ENCODE measurements around the gene NRG2. TPM values are rescaled to one million over a fixed set of nuclear protein-coding genes. Genes with fewer than 3 reads are reported as not detected.

Gene NRG2
- total and polyA plus RNA-seq, 2 donors (not counting 3 experiments of a cell fraction or from before 2014, with no cell fraction given), result 0.26 to 0.42 TPM

GRCh38 chr5:139888370-139888769 lies 154.7 kb downstream of the NRG2 start:
- dilution Hi-C loops (cut with MboI; ENCODE audit: extremely low pct_ligation_motif_present, low sequenced_read_pairs), result no loop called here
- BruUV-seq (replicated peaks), result no TSS peak
- H3K27ac ChIP-seq (ENCODE audit: insufficient read depth, low read depth, low read length), result no peak overlapping the region
- POLR2A ChIA-PET, result no interaction called here
- no peak overlapping the region for H3K9ac ChIP-seq (replicated peaks; ENCODE audit: extremely low read depth, insufficient read depth, low read length)
- no peaks in the 10 kb centered on the region for H3K4me1 ChIP-seq (ENCODE audit: control insufficient read depth, extremely low read depth, insufficient read depth, low read length)
- H3K79me2 ChIP-seq (ENCODE audit: control insufficient read depth, insufficient read depth, low read length), result no peaks in the 10 kb centered on the region
- no peaks in the 10 kb centered on the region for H3K9me3 ChIP-seq (replicated peaks; ENCODE audit: control insufficient read depth, insufficient read depth, low read length)
- DNase-seq (ENCODE audit: low read depth, low spot score) (no peak), FAIRE-seq (no peak)
- no peak overlapping the region for H3K4me3 ChIP-seq (replicated peaks in 1 of 3; ENCODE audit: insufficient read depth in 1 of 3, low read depth in 1 of 3, low read length in 3 of 3)
- no peaks in the 10 kb centered on the region for H4K20me1 ChIP-seq (replicated peaks; ENCODE audit: control insufficient read depth, extremely low read depth, insufficient read depth, low read length)
- H3K4me2 ChIP-seq (ENCODE audit: insufficient read depth, low read length), result no peak overlapping the region
- peaks cover 6 to 20% of the 10 kb centered on the region in 2 experiments for H3K27me3 ChIP-seq (ENCODE audit: control insufficient read depth in 2 of 2, insufficient read depth in 2 of 2, low read length in 2 of 2)
- intact Hi-C loops (cut with micrococcal nuclease), result no loop called here
- no peak overlapping the region for H2AFZ ChIP-seq (ENCODE audit: low read depth, low read length)
- H3K9me1 ChIP-seq (replicated peaks; ENCODE audit: control insufficient read depth, extremely low read depth, insufficient read depth, low read length), result no peaks in the 10 kb centered on the region
- TF ChIP-seq JUN (IDR thresholded peaks at IDR 0.05; ENCODE audit: borderline replicate concordance, insufficient read depth, insufficient read length, low read depth) (no peak), CTCF (IDR thresholded peaks at IDR 0.05; ENCODE audit: extremely low read depth in 1 of 2, insufficient read depth in 1 of 2, low read depth in 1 of 2, low read length in 2 of 2) (no peak), POLR2AphosphoS5 (IDR thresholded peaks at IDR 0.05; ENCODE audit: insufficient read depth, low read depth, low read length) (no peak), GATA2 (IDR thresholded peaks at IDR 0.05; ENCODE audit: insufficient read depth, insufficient read length, low read depth, low read length) (no peak), MAX (IDR thresholded peaks at IDR 0.05; ENCODE audit: insufficient read depth, insufficient read length) (no peak), EZH2 (IDR thresholded peaks at IDR 0.05; ENCODE audit: borderline replicate concordance, low read depth, low read length, severe bottlenecking) (no peak), MYC (IDR thresholded peaks at IDR 0.05; ENCODE audit: low read depth, low read length) (no peak), FOS (IDR thresholded peaks at IDR 0.05; ENCODE audit: borderline replicate concordance, insufficient read depth, low read length) (no peak), POLR2A (IDR thresholded peaks at IDR 0.05; ENCODE audit: low read depth, low read length) (no peak)
- no peaks in the 10 kb centered on the region for H3K36me3 ChIP-seq (ENCODE audit: control insufficient read depth in 2 of 2, extremely low read depth in 1 of 2, insufficient read depth in 2 of 2, low read length in 2 of 2)
- CTCF ChIA-PET, result interaction anchor here (0.6 to 1.0 kb wide), 2 partner anchors 101 to 260 kb away, joined by 3 read pairs; no protein-coding TSS in a partner anchor

All from endothelial cell of umbilical vein (primary cell).